DOHH2 (cell line): ENCODE measurements around the gene ATAD2B.

Source experiments
- CTCF ChIP-seq: fragments of 200-600 bp; sonication (generic); IDR thresholded peaks from one replicate; pipeline ENCODE4 v1.5.1; 2014; ENCODE audit warnings: antibody characterized with exemption, mild to moderate bottlenecking, low read depth, low read length; ENCODE audit not compliant: poor library complexity, severe bottlenecking
- EZH2phosphoT487 ChIP-seq: fragments of 200-600 bp; sonication (generic); IDR thresholded peaks from 2 replicates; pipeline ENCODE4 v1.6.1; 2017; ENCODE audit warnings: borderline replicate concordance, mild to moderate bottlenecking, antibody characterized with exemption, low read length, moderate library complexity, mixed read lengths

- TF ChIP-seq CTCF (no peak), EZH2phosphoT487 (no peak)
These were observed 142.0 kb downstream of the ATAD2B start for GRCh38 chr2:23784971-23785370.
